COLO668 (cell line): ENCODE results near the gene ZNF569.
"Not testable (repeated sequence)": the region's sequence is repeated elsewhere in the genome, so short reads cannot be mapped to it uniquely, and the experiment has no call there.

Experiments used
- DNase-seq: peaks from one replicate; lab custom pipeline; 2025; ENCODE audit not compliant: unreplicated experiment; lab: John Stamatoyannopoulos, UW

The ZNF569 gene

DNA sequence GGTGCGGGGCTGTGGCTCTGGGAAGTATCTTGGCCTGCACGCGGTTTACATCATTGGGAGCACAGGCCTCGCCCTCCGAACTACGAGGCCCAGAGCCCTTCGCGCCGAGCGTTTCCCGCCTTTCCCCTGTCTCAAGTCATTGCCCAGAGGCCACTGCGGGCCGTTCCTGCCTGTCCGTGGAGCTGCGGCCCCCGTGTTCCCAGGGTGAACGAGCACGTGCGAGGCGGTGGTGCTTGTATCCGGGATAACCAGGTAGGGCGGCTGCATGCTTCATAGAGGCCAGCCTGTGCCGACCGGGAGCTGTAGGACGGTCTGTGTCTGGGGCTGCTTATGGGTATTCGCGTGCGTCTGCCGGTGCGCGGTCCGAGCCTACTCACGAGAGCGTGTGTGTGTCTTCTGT is 63.8 kb downstream of the ZNF569 start:
- no peak for DNase-seq

DNA sequence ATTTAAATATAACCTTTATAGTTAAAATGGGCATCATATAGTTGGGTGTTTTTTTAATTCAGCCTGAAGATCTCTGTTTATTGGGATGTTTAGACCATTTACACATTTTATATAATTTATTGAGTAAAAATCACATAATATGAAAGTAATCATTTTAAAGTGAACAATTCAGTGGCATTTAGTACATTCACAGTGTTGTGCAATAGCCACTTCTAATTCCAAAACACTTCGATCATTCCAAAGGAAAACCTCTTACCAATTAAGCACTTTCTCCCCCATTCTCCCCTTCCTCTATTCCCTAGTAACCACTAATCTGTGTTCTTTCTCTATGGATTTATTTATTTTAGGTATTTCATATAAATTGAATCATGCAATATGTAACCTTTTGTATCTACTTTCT is 66.2 kb downstream of the ZNF569 start:
- DNase-seq = no peak

DNA sequence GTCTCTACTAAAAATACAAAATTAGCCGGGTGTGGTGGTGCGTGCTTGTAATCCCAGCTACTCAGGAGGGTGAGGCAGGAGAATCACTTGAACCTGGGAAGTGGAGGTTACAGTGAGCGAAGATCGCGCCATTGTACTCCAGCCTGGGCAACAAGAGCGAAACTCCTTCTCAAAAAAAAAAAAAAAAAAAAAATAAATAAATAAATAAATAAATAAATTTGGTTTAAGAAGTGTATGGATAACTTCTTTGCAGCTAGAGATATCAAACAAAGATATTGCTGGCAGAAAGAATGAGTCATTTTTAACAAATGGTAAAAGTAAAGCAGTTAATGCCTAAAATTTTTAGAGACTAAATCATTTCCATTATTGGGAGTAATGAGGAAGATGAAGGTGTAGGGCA is 75.8 kb downstream of the ZNF569 start:
- DNase-seq = not testable (repeated sequence)

DNA sequence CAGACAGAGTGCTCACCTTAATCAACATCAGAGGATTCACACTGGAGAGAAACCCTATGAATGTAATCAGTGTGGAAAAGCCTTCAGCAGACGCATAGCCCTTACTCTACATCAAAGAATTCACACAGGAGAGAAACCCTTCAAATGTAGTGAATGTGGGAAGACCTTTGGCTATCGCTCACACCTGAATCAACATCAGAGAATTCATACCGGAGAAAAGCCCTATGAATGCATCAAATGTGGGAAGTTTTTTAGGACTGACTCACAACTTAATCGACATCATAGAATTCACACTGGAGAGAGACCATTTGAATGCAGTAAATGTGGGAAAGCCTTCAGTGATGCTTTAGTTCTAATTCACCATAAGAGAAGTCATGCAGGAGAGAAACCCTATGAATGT is 78.0 kb downstream of the ZNF569 start:
- DNase-seq = no peak

DNA sequence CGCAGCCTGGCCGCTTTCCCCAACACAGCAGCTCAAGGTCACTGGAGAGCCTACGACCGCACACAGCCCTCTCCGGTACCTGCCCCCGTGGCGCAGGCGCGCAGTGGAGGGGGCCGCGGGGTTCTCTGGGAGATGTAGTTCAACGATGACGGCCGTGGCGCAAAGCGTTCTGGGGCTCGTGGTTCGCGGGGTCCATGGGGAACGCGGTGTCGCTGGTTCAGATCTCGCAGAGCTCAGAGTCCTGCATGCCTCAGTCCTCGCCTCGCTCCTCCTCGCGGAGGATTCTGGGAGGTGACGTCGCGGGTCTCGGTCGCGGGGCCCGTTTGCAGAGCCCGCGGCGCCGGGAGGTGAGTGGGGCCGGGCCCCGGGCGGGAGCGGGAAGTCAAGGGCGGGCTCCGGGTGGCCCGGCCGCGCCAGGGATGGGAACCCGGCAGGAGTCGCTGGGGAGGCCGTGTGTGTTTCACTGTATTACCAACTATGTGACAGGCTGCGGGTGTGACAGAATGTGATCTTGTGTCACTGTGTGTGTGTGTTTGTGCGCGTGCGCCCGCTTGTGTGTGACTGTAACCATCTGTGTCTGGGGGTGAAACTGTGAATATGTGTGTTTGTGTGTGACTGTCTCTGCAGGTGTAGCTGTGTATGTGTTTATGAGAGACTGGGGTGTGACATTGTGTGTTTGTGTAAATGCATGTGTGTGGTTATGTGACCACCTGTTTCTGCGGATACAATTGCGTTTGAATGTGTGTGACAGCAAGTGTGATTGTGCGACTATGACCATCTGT is 96.2 kb downstream of the ZNF569 start, which contains the start of gene ZNF527:
Gene ZNF527, plus strand, starts transcription at position 220 of the 782 bp plus-strand sequence. CDS start 3,100 bp downstream, outside the sequence.
- peak; percentile 97 for DNase-seq

DNA sequence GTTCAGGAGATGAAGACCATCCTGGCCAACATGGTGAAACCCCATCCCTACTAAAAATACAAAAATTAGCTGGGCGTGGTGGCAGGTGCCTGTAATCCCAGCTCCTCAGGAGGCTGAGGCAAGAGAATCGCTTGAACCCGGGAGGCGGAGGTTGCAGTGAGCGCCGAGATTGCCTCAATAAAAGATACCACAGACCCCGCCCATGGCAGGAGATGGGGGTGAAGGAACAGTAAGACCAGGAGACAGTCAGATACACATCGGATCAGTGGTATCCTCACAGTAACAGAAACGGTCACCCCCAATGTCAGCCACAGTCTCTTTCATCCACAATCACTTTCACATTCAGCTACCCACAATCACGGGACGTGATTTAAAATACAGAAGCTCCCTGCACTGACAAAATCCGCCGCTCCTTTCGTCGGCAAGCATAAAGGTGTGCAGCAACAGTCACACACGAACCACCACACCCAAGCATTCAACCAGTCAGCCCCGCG is 96.8 kb downstream of the ZNF569 start:
- not testable (repeated sequence) for DNase-seq

DNA sequence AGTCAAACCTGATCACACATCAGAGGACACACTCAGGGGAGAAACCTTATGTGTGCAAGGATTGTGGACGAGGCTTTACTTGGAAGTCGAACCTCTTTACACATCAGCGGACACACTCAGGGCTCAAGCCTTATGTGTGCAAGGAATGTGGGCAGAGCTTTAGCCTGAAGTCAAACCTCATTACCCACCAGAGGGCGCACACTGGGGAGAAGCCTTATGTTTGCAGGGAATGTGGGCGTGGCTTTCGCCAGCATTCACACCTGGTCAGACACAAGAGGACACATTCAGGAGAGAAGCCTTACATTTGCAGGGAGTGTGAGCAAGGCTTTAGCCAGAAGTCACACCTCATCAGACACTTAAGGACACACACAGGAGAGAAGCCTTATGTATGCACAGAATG is 104.5 kb downstream of the ZNF569 start:
- peak; percentile 5 for DNase-seq

DNA sequence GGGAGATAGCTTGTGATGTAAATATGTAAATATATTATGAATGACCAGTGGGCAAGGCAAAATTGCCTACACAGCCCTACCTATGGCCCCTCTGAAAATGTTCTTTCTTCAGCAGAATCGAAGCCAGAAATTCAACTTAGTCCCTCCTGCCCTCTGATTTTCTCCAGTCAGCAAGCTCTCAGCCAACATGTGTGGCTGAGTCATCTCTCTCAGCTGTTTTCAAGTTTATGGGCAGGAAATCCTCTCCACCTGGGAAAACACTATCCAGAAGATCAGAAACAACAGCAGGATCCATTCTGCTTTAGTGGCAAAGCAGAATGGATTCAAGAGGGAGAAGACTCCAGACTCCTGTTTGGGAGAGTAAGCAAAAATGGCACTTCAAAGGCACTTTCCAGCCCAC is 105.2 kb downstream of the ZNF569 start:
- DNase-seq = no peak
